ENCODE measurements around the gene INTS15. TPM values are rescaled to one million over a fixed set of nuclear protein-coding genes. Genes with fewer than 3 reads are reported as not detected.

INTS15 gene
- total and polyA plus RNA-seq, 9 of the 15 experiments (the other 6 are each of a cell fraction or from before 2014, with no cell fraction given): 0.52 to 28.9 (median 11.6) TPM

GRCh38 chr7:6577369-6578113 is 12.3 kb upstream of the INTS15 start, which contains the start of gene ZDHHC4 (continued):
- TF ChIP-seq, protein P1, sequence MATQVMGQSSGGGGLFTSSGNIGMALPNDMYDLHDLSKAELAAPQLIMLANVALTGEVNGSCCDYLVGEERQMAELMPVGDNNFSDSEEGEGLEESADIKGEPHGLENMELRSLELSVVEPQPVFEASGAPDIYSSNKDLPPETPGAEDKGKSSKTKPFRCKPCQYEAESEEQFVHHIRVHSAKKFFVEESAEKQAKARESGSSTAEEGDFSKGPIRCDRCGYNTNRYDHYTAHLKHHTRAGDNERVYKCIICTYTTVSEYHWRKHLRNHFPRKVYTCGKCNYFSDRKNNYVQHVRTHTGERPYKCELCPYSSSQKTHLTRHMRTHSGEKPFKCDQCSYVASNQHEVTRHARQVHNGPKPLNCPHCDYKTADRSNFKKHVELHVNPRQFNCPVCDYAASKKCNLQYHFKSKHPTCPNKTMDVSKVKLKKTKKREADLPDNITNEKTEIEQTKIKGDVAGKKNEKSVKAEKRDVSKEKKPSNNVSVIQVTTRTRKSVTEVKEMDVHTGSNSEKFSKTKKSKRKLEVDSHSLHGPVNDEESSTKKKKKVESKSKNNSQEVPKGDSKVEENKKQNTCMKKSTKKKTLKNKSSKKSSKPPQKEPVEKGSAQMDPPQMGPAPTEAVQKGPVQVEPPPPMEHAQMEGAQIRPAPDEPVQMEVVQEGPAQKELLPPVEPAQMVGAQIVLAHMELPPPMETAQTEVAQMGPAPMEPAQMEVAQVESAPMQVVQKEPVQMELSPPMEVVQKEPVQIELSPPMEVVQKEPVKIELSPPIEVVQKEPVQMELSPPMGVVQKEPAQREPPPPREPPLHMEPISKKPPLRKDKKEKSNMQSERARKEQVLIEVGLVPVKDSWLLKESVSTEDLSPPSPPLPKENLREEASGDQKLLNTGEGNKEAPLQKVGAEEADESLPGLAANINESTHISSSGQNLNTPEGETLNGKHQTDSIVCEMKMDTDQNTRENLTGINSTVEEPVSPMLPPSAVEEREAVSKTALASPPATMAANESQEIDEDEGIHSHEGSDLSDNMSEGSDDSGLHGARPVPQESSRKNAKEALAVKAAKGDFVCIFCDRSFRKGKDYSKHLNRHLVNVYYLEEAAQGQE (IDR thresholded peaks at IDR 0.05; ENCODE audit: borderline replicate concordance): 0 out of 2 replicates have a peak, but pooled peaks have one; percentile 4
- TF ChIP-seq, protein P1 (CRISPR knock-in tag; IDR thresholded peaks at IDR 0.05; ENCODE audit: low read depth): no peak
- TF ChIP-seq ZNF511 (CRISPR knock-in tag; IDR thresholded peaks at IDR 0.05) (peak; percentile 60; the same call in 1 of the 2 replicates), MAZ (CRISPR knock-in tag; conservative IDR thresholded peaks at IDR 0.05 in 1 of 2, IDR thresholded peaks at IDR 0.05 in 1 of 2) (peak; percentile 78 to 89), RBM17 (IDR thresholded peaks at IDR 0.05; ENCODE audit: borderline replicate concordance, low read depth, low read length) (no peak), RNF2 (IDR thresholded peaks at IDR 0.05) (peak; percentile 35; the same call in 1 of the 2 replicates), POLR2AphosphoS5 (IDR thresholded peaks at IDR 0.05; ENCODE audit: control insufficient read depth, insufficient read depth, low read depth, low read length) (peak; percentile 91), ZBTB1 (CRISPR knock-in tag; IDR thresholded peaks at IDR 0.05; ENCODE audit: borderline replicate concordance, low read depth) (0 out of 2 replicates have a peak, but pooled peaks have one; percentile 47), MYC (IDR thresholded peaks at IDR 0.05; ENCODE audit: low read depth, low read length) (peak; percentile 75), MYC (CRISPR knock-in tag; IDR thresholded peaks at IDR 0.05; ENCODE audit: borderline replicate concordance, low read depth) (peak; percentile 71; the same call in 1 of the 2 replicates), RB1 (IDR thresholded peaks at IDR 0.05; ENCODE audit: low read depth) (peak; percentile 87), MTA2 (IDR thresholded peaks at IDR 0.05; ENCODE audit: low read depth) (peak; percentile 21; the same call in 1 of the 2 replicates)

Measured in K562 (cell line).